GM18861 (cell line): ENCODE results near the gene B4GALNT2.
"Not testable (repeated sequence)": the region's sequence is repeated elsewhere in the genome, so short reads cannot be mapped to it uniquely, and the experiment has no call there.

ENCODE experiments used
- ATAC-seq: cut with Tn5 transposase; IDR thresholded peaks from one replicate; pipeline ENCODE4 v1.9.1; 2021; ENCODE audit not compliant: unreplicated experiment

The B4GALNT2 gene

DNA sequence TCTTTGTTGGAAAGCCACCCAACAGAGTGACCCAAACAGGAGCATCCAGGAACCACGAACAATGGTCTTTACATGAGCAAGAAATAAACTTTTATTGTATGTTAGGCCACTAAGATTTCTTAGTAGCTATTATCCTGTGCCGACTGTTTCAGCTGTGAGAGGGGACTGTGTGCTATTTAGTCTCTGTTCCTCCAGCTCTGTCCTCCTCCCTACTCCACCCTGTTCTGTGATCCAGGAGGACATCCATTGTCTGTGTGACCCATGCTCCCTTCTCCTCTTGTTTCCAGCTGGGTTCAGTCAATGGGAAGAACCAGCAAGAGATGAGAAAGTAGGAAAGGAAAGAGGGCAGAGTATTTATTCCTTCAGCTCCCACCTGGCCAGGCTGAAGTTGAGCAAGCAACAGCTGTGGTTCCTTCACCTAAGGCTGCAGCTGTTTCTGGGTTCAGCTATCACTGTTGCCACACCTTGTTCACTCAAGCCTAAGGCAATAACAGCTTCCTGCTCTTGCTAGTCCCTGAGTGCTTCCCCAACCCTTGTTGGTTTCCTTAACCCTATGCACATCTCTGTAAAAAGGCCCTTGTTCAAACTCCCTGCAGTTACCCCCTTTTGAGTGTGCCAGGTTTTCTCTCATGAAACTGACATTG is 14.9 kb upstream of the B4GALNT2 start:
- no peak for ATAC-seq

DNA sequence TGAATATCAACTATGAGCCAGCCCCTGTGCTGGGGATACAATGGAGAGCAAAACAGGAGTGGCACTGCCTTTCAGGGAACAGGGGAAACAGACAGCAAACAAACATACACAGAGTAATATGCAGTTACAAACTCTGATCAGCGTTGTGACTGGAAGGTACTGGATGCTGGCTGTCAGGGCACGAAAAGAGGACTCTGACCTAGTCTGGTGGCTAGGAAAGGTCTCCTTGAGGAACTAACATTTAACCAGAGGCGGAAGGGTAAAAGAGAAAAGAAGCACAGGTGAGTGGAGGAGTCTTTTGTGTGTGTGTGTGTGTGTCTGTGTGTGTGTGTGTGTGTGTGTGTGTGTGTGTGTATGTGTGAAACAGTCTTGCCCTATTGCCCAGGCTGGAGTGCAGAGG is 12.4 kb upstream of the B4GALNT2 start:
- ATAC-seq: no peak

DNA sequence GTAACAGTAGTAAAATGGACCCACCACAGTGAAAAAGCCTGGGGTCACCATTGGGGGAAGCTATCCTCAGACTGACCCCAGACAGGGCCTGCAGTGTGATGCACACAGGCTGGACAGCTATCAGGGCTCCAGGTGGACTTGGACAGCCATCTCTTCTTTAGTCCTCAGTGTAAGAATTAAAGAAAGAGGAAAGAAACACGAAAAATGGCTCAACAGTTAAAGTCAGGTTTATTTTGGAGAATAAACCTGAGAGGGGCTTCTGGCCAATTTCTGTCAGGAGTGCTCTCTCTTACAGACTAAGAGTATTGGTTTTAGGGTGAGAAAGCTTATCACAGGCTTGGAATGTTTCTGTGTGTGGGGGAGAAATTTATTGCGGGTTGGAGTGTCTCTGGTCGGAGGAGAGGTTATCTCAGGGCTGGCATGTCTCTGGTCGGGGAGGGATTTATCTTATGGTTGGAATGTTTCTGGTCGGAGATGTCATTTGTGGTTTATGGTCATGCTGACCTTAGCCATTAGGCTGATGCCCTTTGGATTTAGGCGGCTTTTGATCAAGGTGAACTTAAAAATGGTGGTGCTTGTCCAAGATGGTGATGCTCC is 10.8 kb upstream of the B4GALNT2 start:
- ATAC-seq: no peak

DNA sequence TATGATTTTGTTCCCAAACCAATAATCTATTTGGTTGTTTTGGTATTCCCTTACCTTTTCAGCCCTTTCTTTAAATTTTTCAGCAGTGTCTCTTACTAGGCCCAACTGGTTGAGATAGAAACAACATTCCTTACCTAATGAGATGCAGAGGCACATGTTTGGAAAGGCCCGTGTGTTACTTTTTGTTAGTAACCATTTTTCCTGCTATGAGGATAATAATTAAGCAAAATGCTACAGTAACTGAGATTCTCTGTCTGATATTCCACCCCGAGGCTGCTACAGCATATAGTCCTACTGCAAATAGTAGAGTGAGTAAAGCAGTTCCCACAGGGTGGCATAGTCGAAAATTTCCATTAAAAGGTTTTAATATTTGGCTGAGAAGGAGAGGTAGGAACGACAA is 10.0 kb upstream of the B4GALNT2 start:
- ATAC-seq: no peak

DNA sequence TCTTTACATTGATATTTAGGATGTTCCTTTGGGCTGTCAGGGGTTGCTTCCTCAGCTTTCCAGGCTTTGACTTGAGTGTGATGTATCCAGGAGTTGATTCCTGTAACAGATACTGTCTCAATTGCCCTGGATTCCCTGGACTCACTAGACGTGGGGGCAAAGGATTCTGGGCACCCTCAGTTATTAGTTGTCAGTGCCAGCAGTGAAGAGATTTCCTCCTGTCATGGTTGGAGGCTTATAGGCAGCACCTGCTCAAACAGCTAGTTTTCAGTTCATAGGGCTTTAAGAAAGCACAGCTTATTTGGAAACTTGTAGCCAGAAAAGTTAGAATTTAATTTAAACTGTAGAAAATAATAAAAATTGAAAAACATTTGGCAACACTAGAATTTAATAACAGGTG is 9.5 kb upstream of the B4GALNT2 start:
- ATAC-seq: no peak

DNA sequence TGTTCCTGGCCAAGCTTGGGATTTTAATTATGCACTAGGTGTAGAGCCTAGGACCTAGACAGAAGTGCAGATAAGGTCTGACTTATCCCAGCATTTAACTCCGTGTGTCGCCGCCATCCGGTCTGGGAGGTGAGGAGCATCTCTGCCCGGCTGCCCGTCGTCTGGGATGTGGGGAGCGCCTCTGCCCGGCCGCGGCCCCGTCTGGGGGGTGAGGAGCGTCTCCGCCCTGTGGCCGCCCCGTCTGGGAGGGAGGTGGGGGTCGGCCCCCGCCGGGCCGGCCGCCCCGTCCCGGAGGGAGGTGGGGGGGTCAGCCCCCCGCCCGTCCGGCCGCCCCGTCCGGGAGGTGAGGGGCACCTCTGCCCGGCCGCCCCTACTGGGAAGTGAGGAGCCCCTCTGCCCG is 7.1 kb upstream of the B4GALNT2 start:
- ATAC-seq: no peak

DNA sequence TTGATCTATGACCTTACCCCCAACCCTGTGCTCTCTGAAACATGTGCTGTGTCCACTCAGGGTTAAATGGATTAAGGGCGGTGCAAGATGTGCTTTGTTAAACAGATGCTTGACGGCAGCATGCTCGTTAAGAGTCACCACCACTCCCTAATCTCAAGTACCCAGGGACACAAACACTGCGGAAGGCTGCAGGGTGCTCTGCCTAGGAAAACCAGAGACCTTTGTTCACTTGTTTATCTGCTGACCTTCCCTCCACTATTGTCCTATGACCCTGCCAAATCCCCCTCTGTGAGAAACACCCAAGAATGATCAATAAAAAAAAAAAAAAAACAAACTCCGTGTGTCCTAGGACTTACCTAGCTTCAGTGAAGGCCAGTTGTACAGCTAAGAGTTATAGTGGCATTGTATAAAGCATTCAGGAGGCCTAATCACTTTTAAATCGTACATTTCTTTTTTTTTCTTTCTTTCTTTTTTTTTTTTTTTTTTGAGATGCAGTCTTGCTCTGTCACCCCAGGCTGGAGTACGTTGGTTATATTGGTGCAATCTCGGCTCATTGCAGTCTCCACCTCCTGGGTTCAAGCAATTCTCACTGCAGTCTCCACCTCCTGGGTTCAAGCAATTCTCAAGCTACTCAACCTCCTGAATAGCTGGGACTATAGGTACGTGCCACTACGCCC is 6.2 kb upstream of the B4GALNT2 start:
- ATAC-seq: not testable (repeated sequence)

DNA sequence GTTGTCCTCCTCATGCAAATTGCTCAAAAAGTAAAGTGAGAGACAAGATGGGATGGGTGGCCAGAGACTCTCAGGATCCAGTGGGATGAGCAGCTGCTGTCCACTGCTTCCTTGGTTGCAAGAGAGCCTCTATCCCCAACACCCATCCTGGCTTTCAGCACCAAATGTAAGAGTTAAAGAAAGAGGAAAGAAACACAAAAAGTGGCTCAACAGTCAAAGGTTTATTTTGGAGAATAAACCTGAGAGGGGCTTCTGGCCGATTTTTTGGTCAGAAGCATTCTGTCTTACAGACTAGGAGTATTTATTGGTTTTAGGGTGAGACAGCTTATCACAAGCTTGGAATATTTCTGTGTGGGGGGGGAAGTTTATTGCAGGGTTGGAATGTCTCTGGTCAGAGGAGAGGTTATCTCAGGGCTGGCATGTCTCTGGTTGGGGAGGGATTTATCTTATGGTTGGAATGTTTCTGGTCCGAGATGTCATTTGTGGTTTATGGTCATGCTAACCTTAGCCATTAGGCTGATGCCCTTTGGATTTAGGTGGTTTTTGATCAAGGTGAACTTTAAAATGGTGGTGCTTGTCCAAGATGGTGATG is 3.1 kb upstream of the B4GALNT2 start:
- not testable (repeated sequence) for ATAC-seq

DNA sequence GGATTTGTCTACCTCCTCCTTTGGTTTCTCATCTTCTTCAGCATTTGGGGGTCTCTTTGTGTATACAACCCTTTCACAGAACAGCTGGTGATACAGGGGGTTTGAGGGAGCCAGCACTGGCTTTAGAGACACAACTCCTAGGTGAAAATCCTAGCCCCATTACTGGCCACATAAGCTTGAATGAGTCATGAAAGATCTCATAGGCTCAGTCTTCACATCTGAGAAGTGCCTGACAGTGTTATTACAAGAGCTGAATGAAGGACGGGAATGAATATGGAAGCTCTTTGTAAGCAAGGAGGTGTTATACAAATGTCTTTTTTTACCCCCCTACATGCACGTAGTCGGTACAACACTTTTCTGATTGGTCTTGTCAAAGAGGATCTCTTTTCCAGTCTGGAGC is 1.7 kb upstream of the B4GALNT2 start:
- ATAC-seq: no peak

DNA sequence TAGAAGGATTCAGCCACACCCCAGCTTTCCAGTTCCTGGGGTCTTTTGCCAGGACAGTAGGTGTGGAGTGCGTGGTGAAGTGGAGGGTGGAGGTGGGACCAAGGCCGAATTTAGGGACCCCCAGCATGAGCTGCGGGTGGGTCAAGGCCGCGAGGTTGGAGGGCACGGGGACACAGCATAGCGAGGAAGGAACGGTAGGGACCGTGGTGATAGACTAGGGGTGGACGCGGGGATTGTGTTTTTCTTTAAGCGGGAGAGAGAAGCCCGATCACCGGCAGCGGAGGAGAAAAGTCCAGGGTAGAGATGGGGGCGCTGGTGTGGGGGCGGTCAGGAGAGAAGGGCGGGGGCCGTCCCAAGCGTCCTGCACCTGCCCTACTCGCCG is 261 bp upstream of the B4GALNT2 start:
- ATAC-seq: no peak

DNA sequence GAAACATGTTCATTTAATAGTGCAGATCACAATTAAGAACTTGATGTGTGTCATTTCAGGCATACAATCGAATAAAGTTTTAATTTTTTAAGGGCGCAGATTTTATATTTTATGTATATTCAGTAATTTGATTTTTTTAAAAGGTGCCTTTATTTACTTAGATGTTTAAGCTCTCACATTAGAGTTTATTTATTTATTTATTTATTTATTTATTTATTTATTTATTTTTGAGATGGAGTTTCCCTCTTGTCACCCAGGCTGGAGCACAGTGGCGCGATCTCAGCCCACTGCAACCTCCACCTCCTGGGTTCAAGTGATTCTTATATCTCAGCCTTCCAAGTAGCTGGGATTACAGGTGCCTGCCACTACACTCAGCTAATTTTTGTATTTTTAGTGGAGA is 3.8 kb downstream of the B4GALNT2 start:
- ATAC-seq: no peak

DNA sequence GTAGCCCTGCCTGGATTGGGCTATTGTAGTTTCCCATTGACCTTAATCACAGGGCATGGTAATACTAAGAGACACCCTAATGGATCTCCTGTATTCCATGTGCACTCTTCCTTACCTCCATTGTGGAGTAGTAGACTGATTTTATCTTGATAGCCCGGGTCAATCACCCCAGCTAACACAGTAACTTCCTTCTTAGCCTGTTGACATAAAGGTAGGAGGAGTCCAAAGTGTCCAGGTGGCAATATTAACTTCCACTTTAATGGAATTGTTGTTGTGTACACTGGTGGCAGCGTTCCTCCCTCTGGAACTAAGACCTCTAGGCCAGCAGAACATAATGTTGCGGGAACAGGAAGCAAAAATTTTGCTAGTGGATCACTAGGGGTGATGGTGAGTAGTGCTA is 13.1 kb downstream of the B4GALNT2 start:
- not testable (repeated sequence) for ATAC-seq

DNA sequence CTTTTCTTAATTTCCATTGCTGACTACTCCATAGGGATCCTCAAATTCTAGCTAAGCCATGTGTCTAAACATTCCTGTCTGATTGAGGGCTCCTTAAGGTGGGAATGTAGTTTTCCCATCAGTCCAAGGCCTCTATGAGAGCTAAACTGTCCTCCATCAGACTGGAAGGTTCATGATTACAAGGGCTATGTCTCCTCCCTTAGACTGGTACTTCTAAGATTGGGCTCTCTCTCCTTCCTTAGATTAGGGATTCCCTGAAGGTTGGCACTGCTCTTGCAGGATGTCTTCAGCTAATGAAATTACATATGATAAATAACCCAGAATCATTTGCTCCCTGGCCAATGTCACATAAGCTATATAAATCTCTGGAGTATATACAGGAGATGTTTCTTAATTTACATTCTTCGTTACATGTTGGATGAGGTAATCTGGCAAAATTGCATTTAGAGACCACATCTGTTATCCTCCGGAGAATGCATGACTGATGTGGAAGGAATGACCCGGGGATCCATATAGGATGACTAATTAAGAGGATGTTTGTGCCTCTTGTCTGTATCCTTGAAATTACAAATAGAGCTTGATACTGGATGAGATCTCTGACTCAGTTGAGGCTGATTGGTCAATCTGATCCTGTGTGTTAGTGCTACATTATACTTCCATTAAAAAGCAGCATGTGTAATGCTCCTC is 14.2 kb downstream of the B4GALNT2 start:
- ATAC-seq: no peak

DNA sequence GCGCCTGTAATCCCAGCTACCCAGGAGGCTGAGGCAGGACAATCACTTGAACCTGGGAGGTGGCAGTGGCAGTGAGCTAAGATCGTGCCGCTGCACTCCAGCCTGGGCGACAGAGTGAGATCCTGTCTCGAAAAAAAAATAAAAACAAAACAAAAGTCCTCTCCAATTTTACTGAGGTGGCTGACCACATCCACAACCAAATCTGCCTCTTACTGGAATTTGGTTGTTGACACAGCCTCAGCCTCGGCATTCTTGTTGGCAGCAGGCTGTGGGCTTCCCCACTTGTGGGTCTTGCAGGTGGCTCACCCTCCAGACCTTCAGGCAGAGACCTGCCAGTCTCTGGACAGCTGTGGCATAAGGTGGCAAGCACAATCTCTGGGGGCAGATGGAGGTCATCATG is 15.6 kb downstream of the B4GALNT2 start:
- ATAC-seq: no peak

DNA sequence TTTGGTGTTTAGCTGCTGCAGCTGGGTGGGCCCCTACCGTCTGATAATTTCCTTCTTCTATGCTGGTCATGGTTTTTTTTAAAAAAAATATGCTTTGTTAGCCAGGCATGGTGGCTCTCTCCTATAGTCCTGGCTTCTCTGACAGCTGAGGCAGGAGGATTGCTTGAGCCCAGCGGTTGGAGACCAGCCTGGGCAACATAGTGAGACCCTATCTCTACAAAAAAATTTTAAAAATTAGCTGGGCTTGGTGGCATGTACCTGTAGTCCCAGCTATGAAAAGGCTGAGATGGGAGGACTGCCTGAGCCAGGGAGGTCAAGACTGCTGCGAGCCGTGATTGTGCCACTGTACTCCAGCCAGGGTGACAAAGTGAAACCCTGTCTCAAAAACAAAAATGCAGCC is 19.4 kb downstream of the B4GALNT2 start:
- no peak for ATAC-seq

DNA sequence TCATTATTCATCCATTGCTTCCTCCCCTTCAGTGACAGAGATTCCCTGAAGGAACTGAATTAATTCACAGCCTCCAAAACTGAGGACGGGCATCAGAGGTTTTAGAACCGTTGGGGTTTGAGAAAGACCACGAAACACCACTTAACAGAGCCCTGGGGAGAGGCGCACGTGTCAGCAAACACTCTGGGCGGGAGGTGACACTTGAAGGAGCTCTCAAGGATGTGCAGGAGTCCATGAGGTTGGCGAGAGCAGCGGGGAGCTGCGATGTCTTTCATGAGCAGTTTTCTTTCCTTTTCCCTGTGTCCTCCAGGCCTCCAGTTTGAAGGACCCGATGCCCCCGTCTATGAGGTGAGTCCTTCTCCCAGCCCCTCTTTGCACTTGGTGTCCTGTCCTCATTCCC is 23.7 kb downstream of the B4GALNT2 start:
- no peak for ATAC-seq

DNA sequence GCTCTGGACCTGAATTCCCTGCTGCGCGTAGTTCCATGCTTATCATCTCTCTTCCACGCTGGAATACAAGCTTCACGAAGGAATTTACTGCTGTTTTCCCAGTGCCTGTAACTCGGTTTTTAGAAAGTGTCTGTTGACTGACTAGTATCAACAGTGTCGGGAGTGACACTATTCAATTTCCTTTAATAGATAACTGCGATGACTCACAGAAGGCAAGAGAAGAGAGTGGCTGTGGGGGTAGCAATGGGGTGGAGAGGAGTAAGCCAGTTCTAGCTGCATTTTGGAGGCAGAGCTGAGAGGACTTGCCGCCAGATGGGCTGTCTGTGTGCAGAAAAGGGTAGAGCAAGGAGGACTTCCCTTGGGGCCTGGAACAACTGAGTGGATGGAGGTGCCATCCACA is 25.2 kb downstream of the B4GALNT2 start:
- ATAC-seq: no peak

DNA sequence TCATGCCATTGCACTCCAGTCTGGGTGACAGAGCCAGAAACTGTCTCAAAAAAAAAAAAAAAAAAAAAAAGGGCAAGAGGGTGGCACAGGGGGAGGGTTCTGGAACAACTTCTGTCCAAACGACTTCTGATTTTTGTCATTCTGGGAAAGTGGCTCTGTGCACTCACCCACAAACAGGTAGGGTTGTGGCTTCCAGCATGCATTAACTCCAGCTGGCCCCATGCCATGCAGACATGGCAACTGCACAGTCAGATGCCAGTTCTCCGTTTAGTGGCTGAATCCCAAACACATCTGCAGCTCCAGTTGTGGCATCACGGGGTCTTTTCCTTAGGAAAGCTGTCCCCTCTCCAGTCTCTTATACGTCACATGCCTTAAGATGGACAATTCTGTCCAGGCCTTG is 30.3 kb downstream of the B4GALNT2 start:
- no peak for ATAC-seq

DNA sequence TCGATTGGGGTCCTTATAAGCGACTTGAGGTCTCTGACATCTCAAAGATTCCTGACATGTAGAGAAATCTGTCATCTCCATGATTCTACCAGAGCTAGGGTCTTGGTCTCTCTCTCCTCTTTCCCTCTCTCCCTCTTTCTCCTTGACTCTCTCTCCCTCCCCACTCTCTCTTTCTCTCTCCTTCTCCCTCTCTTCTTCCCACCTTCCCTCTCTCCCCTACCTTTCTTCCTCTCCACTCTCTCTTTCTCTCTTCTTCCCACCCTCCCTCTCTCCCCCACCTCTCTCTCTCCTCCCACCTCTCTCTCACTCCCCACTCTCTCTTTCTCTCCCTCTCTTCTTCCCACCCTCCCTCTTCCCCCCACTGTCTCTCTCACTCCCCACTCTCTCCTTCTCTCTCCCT is 32.6 kb downstream of the B4GALNT2 start:
- no peak for ATAC-seq

DNA sequence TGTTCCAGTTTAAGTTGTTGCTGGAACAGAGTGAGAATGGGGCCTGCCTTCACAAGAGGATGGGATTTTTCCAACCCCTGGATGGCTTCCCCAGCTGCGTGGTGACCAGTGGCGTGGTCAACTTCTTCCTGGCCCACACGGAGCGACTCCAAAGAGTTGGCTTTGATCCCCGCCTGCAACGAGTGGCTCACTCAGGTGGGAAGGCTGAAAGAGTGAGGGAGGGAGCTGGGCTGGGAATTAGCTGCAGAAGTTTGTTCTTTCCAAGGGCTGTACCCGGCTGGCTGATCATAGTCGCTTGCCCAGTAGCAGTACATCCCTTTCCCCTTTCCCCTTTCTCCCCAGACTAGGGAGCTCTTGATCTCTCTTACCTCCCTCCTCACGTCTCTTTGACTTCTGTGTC is 36.1 kb downstream of the B4GALNT2 start:
- no peak for ATAC-seq

DNA sequence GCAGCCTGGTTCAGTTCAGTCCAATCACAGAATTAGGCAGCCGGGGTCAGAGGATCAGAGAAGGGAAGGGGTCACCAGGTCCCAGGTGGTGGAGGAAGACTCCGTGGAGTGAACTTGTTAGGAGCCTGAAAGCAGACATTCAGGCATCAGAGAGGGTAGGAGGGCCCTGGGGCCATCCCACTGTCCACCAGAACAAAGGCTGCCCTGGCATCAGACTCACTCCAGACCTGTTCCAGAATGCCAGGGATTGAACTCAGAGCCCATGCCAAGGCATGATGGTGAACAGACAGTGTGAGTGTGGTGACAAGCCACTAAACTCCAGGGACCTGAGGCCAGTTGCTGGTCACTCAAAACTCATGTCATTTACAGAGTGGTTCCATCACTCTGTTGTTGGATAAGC is 37.6 kb downstream of the B4GALNT2 start:
- ATAC-seq: no peak

DNA sequence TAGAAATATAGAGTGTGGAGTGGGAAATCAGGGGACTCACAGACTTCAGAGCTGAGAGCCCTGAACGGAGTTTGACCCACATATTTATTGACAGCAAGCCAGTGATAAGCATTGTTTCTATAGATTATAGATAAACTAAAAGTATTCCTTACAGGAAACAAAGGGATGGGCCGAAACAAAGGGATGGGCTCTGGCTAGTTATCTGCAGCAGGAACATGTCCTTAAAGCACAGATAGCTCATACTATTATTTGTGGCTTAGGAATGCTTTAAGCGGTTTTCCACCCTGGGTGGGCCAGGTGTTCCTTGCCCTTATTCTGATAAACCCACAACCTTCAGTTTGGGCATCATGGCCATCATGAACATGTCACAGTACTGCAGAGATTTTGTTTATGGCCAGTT is 38.1 kb downstream of the B4GALNT2 start:
- not testable (repeated sequence) for ATAC-seq
